ENCODE measurements around the gene NFAM1. TPM values are rescaled to one million over a fixed set of nuclear protein-coding genes. Genes with fewer than 3 reads are reported as not detected.

Gene NFAM1
- total and polyA plus RNA-seq, 2 of the 4 experiments (the other 2 are of a cell fraction) = not detected

GRCh38 chr22:42473484-42474193, 41.4 kb upstream of the NFAM1 start:
- no peaks in the 10 kb centered on the region for H3K9me1 ChIP-seq (ENCODE audit: insufficient read depth, low read length)
- H3K56ac ChIP-seq (ENCODE audit: extremely low read depth, insufficient read depth, low read length) = no peak overlapping the region
- H3K9ac ChIP-seq (ENCODE audit: low read depth, low read length) = no peak overlapping the region
- H3K4me2 ChIP-seq (ENCODE audit: low read depth, low read length) = no peak overlapping the region
- in situ Hi-C loops (cut with MboI; ENCODE audit: low sequenced_read_pairs) (no loop called here), dilution Hi-C loops (cut with HindIII; ENCODE audit: low sequenced_read_pairs, unreplicated experiment) (no loop called here), intact Hi-C loops (cut with micrococcal nuclease) (loop anchor here (2.0 to 10.0 kb wide), 2 partner anchors 379 to 507 kb away; partner anchors contain the start of gene NDUFA6)
- no CpG with 5 or more reads among the region's 5 CpGs for WGBS, 2 experiments (ENCODE audit: extremely low coverage in 2 of 2, insufficient read length in 1 of 2)
- H4K8ac ChIP-seq (ENCODE audit: low read depth in 2 of 2, low read length in 2 of 2) = no peak overlapping the region
- BruUV-seq (replicated peaks) = no TSS peak
- no peaks in the 10 kb centered on the region for H3K36me3 ChIP-seq (ENCODE audit: control insufficient read depth, insufficient read depth, low read length)
- H2BK5ac ChIP-seq (ENCODE audit: low read depth, low read length, poor library complexity, severe bottlenecking) = no peak overlapping the region
- no peak overlapping the region for H3K27ac ChIP-seq (ENCODE audit: insufficient read depth, low read length)
- H3K4me1 ChIP-seq (ENCODE audit: control insufficient read depth, insufficient read depth, low read length) = no peaks in the 10 kb centered on the region
- POLR2A ChIA-PET (ENCODE audit: unreplicated experiment) = interaction anchor here (0.7 kb wide), 2 partner anchors 254 to 355 kb away, joined by 4 to 11 read pairs; no protein-coding TSS in a partner anchor
- no peak overlapping the region for H2BK120ac ChIP-seq (ENCODE audit: low read depth, low read length)
- peak; percentile 82 for ATAC-seq (ENCODE audit: low read depth)
- H4K91ac ChIP-seq (ENCODE audit: insufficient read depth, low read depth, low read length) = no peak overlapping the region
- no peak overlapping the region for H3K4ac ChIP-seq (ENCODE audit: low read depth, low read length)
- TF ChIP-seq FOS (IDR thresholded peaks at IDR 0.05; ENCODE audit: low read depth, low read length) (no peak), CEBPB (IDR thresholded peaks at IDR 0.05; ENCODE audit: low read depth, low read length) (peak; percentile 73), RAD21 (IDR thresholded peaks at IDR 0.05; ENCODE audit: low read length) (peak; percentile 59), SMC3 (IDR thresholded peaks at IDR 0.05; ENCODE audit: low read depth, low read length) (peak; percentile 51; the same call in 1 of the 2 replicates), CTCF (conservative IDR thresholded peaks at IDR 0.05; ENCODE audit: low read depth, low read length) (peak; percentile 66)
- TF ChIP-seq, protein P1, sequence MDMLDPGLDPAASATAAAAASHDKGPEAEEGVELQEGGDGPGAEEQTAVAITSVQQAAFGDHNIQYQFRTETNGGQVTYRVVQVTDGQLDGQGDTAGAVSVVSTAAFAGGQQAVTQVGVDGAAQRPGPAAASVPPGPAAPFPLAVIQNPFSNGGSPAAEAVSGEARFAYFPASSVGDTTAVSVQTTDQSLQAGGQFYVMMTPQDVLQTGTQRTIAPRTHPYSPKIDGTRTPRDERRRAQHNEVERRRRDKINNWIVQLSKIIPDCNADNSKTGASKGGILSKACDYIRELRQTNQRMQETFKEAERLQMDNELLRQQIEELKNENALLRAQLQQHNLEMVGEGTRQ (IDR thresholded peaks at IDR 0.05; ENCODE audit: low read depth, low read length) = no peak
- H3K14ac ChIP-seq (replicated peaks; ENCODE audit: low read depth, low read length) = no peak overlapping the region
- H3K79me1 ChIP-seq (ENCODE audit: low read depth in 1 of 2, low read length in 2 of 2) = no peaks in the 10 kb centered on the region
- H3K9me3 ChIP-seq (ENCODE audit: control insufficient read depth, insufficient read depth, low read length) = no peaks in the 10 kb centered on the region
- H2BK15ac ChIP-seq (ENCODE audit: low read depth, low read length) = no peak overlapping the region
- peaks cover 22% of the 10 kb centered on the region for H3K27me3 ChIP-seq (ENCODE audit: control insufficient read depth, insufficient read depth, low read length)
- H3K4me3 ChIP-seq (ENCODE audit: insufficient read depth, low read depth, low read length) = no peak overlapping the region
- CTCF ChIA-PET = interaction anchor here (0.6 to 1.9 kb wide), 10 partner anchors 10 to 776 kb away, joined by 3 to 7 read pairs (median 4); no protein-coding TSS in a partner anchor
- H3K18ac ChIP-seq (ENCODE audit: low read depth, low read length) = no peak overlapping the region
- no peak overlapping the region for H2AK5ac ChIP-seq (ENCODE audit: low read depth, low read length)
- no peak overlapping the region for H2AK9ac ChIP-seq (replicated peaks; ENCODE audit: low read depth, low read length, poor library complexity)
- no peak overlapping the region for H3K23ac ChIP-seq (ENCODE audit: low read depth, low read length)
- no peaks in the 10 kb centered on the region for H4K20me1 ChIP-seq (ENCODE audit: insufficient read depth, low read length)
- DNase-seq = peak; percentile 63
- no peak overlapping the region for H2BK20ac ChIP-seq (ENCODE audit: low read depth, low read length)
- no peak overlapping the region for H2AFZ ChIP-seq (replicated peaks; ENCODE audit: low read length, poor library complexity)
- H4K5ac ChIP-seq (ENCODE audit: low read depth, low read length) = no peak overlapping the region

All from IMR-90 (cell line).